GM12878 (cell line): ENCODE measurements around the gene TNS4. TPM values are rescaled to one million over a fixed set of nuclear protein-coding genes. Genes with fewer than 3 reads are reported as not detected.

Experiments used
- ATAC-seq: fragments of 200-7000 bp; cut with Tn5 transposase; 3 replicates; pipeline ENCODE4 v1.9.1; 2020; ENCODE audit warnings: mild to moderate bottlenecking, moderate library complexity
- BruUV-seq: library from RNA; stranded (reverse); fragments of 400-500 nt; replicated peaks from 2 replicates; lab custom pipeline; 2021; lab: Mats Ljungman, UMichigan
- CTCF ChIA-PET: fragments of 300-600 bp; sonication (Branson Sonifier 250); formaldehyde crosslinking; extraction: SDS; loops from one replicate; lab custom pipeline; 2021; ENCODE audit warnings: inconsistent platforms; lab: Yijun Ruan, JAX
- POLR2A ChIA-PET: fragments of 350-600 bp; formaldehyde crosslinking; extraction: SDS; loops from one replicate; lab custom pipeline; 2021; ENCODE audit warnings: inconsistent platforms; lab: Charles Lee
- RAD21 ChIA-PET: fragments of 300-600 bp; sonication (Branson Sonifier 250); formaldehyde crosslinking; loops from one replicate; lab custom pipeline; 2023; ENCODE audit warnings: antibody characterized with exemption; ENCODE audit not compliant: unreplicated experiment; lab: Charles Lee
- SMC1A ChIA-PET: fragments of 300-600 bp; sonication (Branson Sonifier 250); formaldehyde crosslinking; loops from one replicate; lab custom pipeline; 2023; ENCODE audit not compliant: unreplicated experiment, uncharacterized antibody; lab: Charles Lee
- DNase-seq: peaks from one replicate; pipeline ENCODE4 v3.0.0-alpha.2; 2011; ENCODE audit warnings: low read depth, low spot score
- FAIRE-seq: peaks from 3 replicates; lab custom pipeline; 2011; peaks lifted over from hg19 to GRCh38; lab: Jason Lieb, UNC
- H2AFZ ChIP-seq: 2 replicates; pipeline ENCODE4 v1.6.0; 2011; ENCODE audit warnings: low read depth, low read length, control low read depth; ENCODE audit not compliant: control insufficient read depth
- H3K27ac ChIP-seq: 2 replicates; pipeline ENCODE4 v1.5.1; 2011; ENCODE audit warnings: control low read depth; ENCODE audit not compliant: control insufficient read depth, insufficient read depth
- H3K27me3 ChIP-seq, 2 experiments: replicated peaks in 1 of 2; 2 replicates each; pipeline versions ENCODE4 v1.6.0 to v1.6.1; 2011; ENCODE audit warnings: low read length in 1 of 2; ENCODE audit not compliant: control insufficient read depth in 2 of 2, insufficient read depth in 2 of 2
- H3K36me3 ChIP-seq, 2 experiments: 2 replicates each; pipeline ENCODE4 v1.5.1; 2011; ENCODE audit warnings: low read length in 1 of 2; ENCODE audit not compliant: control insufficient read depth in 2 of 2, insufficient read depth in 2 of 2
- H3K4me1 ChIP-seq: 2 replicates; pipeline ENCODE4 v1.6.1; 2011; ENCODE audit warnings: mild to moderate bottlenecking, low read length, moderate library complexity, mixed read lengths; ENCODE audit not compliant: control insufficient read depth, insufficient read depth
- H3K4me2 ChIP-seq: 2 replicates; pipeline ENCODE4 v1.6.0; 2011; ENCODE audit warnings: control low read depth; ENCODE audit not compliant: control insufficient read depth, insufficient read depth
- H3K4me3 ChIP-seq: fragments of 200-600 bp; sonication (generic); 2 replicates; pipeline ENCODE4 v1.5.1; 2016
- H3K79me2 ChIP-seq: 2 replicates; pipeline ENCODE4 v1.6.0; 2011; ENCODE audit warnings: low read length; ENCODE audit not compliant: control insufficient read depth, insufficient read depth
- H3K9ac ChIP-seq: 2 replicates; pipeline ENCODE4 v1.8.0; 2011; ENCODE audit warnings: low read length, control low read depth, mixed read lengths; ENCODE audit not compliant: control insufficient read depth, insufficient read depth
- H3K9me3 ChIP-seq: replicated peaks from 3 replicates; pipeline ENCODE4 v1.5.1; 2011; ENCODE audit warnings: mild to moderate bottlenecking, low read length; ENCODE audit not compliant: control insufficient read depth, insufficient read depth
- H4K20me1 ChIP-seq: 2 replicates; pipeline ENCODE4 v1.6.0; 2011; ENCODE audit not compliant: control insufficient read depth, insufficient read depth
- CHD4 ChIP-seq: fragments of 200-600 bp; sonication (generic); IDR thresholded peaks from 2 replicates; pipeline ENCODE4 v1.6.1; 2016; ENCODE audit warnings: mild to moderate bottlenecking
- EED ChIP-seq: sonication (generic); IDR thresholded peaks from 2 replicates; pipeline ENCODE4 v1.6.1; 2016; ENCODE audit warnings: antibody characterized with exemption, low read depth
- GABPA ChIP-seq: IDR thresholded peaks from 2 replicates; pipeline ENCODE4 v1.6.1; 2014; ENCODE audit warnings: antibody characterized with exemption, low read depth, mild to moderate bottlenecking, inconsistent platforms
- NR2C1 ChIP-seq: fragments of 450-650 bp; IDR thresholded peaks from 2 replicates; pipeline ENCODE4 v1.6.1; 2017; ENCODE audit warnings: antibody characterized with exemption, mild to moderate bottlenecking, moderate library complexity
- RUNX3 ChIP-seq: IDR thresholded peaks from 2 replicates; pipeline ENCODE4 v1.6.1; 2012; ENCODE audit warnings: low read length, inconsistent platforms
- USF2 ChIP-seq: IDR thresholded peaks from 2 replicates; pipeline ENCODE4 v1.6.1; 2011; ENCODE audit warnings: low read depth, low read length, improper control_type of control experiment, borderline replicate concordance
- YY1 ChIP-seq: IDR thresholded peaks from 2 replicates; pipeline ENCODE4 v1.6.1; 2011; ENCODE audit warnings: low read depth, mild to moderate bottlenecking, low read length
- ZNF217 ChIP-seq: fragments of 450-650 bp; IDR thresholded peaks from 2 replicates; pipeline ENCODE4 v1.6.1; 2017; ENCODE audit warnings: antibody characterized with exemption, mild to moderate bottlenecking
- ZSCAN29 ChIP-seq: fragments of 450-650 bp; IDR thresholded peaks from 2 replicates; pipeline ENCODE4 v1.6.1; 2017; ENCODE audit warnings: mild to moderate bottlenecking, moderate library complexity
- WGBS: methylation state at CpG from one replicate; pipeline ENCODE4 v1.1.6; 2016; ENCODE audit warnings: low lambda C conversion rate; ENCODE audit not compliant: insufficient replicate concordance, insufficient coverage; ENCODE audit errors: missing lambda C conversion rate; 5-methylcytosine and 5-hydroxymethylcytosine counted together
- in situ Hi-C: fragments of 300-500 bp; cut with MboI; formaldehyde crosslinking; loops from 9 replicates; pipeline ENCODE4 v1.14.3; 2018; ENCODE audit warnings: mixed read lengths
- intact Hi-C: fragments of 100-400 bp; cut with micrococcal nuclease; formaldehyde crosslinking; loops from one replicate; pipeline ENCODE4 v1.14.2; 2022; ENCODE audit not compliant: unreplicated experiment
- polyA plus RNA-seq, 11 experiments: library from polyadenylated mRNA; depleted of rRNA in 4 of 11; unstranded in 6 of 11; stranded (reverse) in 5 of 11; fragments of >200 nt; fragmentation: Nextera tagmentation in 4 of 11; fragmentation: Illumina TruSeq in 1 of 11; extraction: Ambion mirVana in 4 of 11; extraction: Trizol in 1 of 11; gene quantifications; 1 replicate in 1 of 11; 2 replicates in 10 of 11; pipeline versions ENCODE4 v1.2.1 to v1.2.3, GENCODE V29; 2011 to 2016; ENCODE audit warnings: inconsistent platforms in 2 of 11, missing spikeins in 2 of 11, low read depth in 1 of 11
- total RNA-seq, 4 experiments: library from RNA; depleted of rRNA in 3 of 4; stranded (reverse); fragments of >200 nt in 3 of 4; fragmentation: Illumina TruSeq in 1 of 4; extraction: Trizol in 1 of 4; gene quantifications; 2 replicates each; pipeline versions ENCODE4 v1.2.1 to v1.2.3, GENCODE V29; 2013 to 2021
- TF ChIP-seq, protein P1 (sequence below): IDR thresholded peaks from 2 replicates; pipeline ENCODE4 v1.6.1; 2011; ENCODE audit warnings: mild to moderate bottlenecking, low read depth, low read length, moderate library complexity; ENCODE audit not compliant: insufficient replicate concordance
- TF ChIP-seq, protein P2 (sequence below): fragments of 450-650 bp; IDR thresholded peaks from 2 replicates; pipeline ENCODE4 v1.6.1; 2017; ENCODE audit warnings: low read depth, mild to moderate bottlenecking, moderate library complexity

Gene TNS4
- total and polyA plus RNA-seq, 10 of the 15 experiments (the other 5 are each of a cell fraction or from before 2014, with no cell fraction given): 0.10 to 0.90 (median 0.68) TPM; not detected in 2

DNA sequence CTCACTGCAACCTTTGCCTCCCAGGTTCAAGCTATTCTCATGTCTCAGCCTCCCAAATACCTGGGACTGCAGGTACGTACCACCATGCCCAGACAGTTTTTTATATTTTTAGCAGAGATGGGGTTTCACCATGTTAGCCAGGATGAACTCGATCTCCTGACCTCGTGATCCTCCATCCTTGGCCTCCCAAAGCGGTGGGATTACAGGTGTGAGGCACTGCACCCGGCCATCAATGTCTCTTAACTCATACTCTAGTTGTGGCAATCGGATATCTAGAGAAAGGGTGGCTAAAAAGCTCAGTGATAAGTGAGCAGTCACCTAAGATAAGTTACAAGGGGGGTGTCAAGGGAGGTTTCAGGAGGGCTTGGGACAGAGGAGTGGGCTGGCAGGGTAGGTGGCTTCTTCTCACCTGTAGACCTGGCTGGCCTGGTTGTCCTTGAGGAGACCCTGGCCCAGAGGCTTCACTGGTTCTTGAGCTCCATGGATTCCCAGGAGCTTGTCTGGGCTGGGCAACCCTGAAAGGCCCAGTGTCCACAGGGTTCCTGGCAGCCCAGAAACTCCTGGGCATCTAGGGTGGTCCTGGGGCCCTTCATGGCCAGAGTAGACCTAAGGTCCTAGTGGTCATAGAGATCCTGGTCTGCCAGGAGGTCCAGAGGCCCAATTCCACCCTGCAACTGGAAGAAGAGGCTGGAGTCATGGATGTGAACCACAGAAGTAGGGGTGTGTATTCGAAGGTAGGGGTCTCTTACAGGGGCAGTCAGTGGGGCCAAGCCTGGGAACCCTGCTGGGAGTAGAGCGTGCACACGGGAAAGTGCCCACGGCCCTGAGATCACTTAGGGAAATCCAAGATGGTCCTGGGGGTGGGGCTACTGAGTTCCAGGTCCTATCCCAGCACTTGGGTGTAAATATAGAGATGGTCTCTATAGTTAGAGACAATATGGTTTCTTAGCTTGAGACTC lies 70.9 kb downstream of the TNS4 start:
- Histone ChIP-seq H3K4me3 (no peak overlapping the region), H3K27ac (no peak overlapping the region), H3K9ac (no peak overlapping the region), H3K36me3 (no peaks in the 10 kb centered on the region), H3K27me3 (0 out of 4 replicates have a peak, but pooled peaks cover 0 to 3% of the 10 kb centered on the region in 2 experiments), H3K4me1 (no peaks in the 10 kb centered on the region), H3K79me2 (no peaks in the 10 kb centered on the region), H3K9me3 (no peaks in the 10 kb centered on the region; the same call in 2 of the 3 replicates), H3K4me2 (no peak overlapping the region), H4K20me1 (no peaks in the 10 kb centered on the region), H2AFZ (no peak overlapping the region)
- intact Hi-C loops: no loop called here
- ChIA-PET POLR2A (interaction anchor here (1.3 kb wide), 1 partner anchor 13 kb away, joined by 4 read pairs; the partner anchor contains the start of gene TOP2A), CTCF (interaction anchor here (0.5 to 1.4 kb wide), 4 partner anchors 14 to 170 kb away, joined by 3 to 4 read pairs (median 3); no protein-coding TSS in a partner anchor), RAD21 (interaction anchor here (1.2 kb wide), 1 partner anchor 101 kb away, joined by 3 read pairs; no protein-coding TSS in a partner anchor), SMC1A (interaction anchor here (1.3 to 1.6 kb wide), 2 partner anchors 13 to 20 kb away, joined by 4 to 5 read pairs; partner anchors contain the start of gene TOP2A)
- DNase-seq (no peak), FAIRE-seq (no peak), ATAC-seq (no peak)
- in situ Hi-C loops: loop anchor here (25.0 kb wide), 1 partner anchor 107 kb away; no protein-coding TSS in a partner anchor
- BruUV-seq: no TSS peak
- 39% methylated on average over 10 of the region's 10 CpGs for WGBS
- TF ChIP-seq CHD4 (no peak), NR2C1 (no peak), ZSCAN29 (no peak), EED (no peak), YY1 (no peak), GABPA (no peak), ZNF217 (no peak), USF2 (no peak), RUNX3 (no peak)
- TF ChIP-seq, protein P1, sequence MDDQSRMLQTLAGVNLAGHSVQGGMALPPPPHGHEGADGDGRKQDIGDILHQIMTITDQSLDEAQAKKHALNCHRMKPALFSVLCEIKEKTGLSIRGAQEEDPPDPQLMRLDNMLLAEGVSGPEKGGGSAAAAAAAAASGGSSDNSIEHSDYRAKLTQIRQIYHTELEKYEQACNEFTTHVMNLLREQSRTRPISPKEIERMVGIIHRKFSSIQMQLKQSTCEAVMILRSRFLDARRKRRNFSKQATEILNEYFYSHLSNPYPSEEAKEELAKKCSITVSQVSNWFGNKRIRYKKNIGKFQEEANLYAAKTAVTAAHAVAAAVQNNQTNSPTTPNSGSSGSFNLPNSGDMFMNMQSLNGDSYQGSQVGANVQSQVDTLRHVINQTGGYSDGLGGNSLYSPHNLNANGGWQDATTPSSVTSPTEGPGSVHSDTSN: no peak
- TF ChIP-seq, protein P2, sequence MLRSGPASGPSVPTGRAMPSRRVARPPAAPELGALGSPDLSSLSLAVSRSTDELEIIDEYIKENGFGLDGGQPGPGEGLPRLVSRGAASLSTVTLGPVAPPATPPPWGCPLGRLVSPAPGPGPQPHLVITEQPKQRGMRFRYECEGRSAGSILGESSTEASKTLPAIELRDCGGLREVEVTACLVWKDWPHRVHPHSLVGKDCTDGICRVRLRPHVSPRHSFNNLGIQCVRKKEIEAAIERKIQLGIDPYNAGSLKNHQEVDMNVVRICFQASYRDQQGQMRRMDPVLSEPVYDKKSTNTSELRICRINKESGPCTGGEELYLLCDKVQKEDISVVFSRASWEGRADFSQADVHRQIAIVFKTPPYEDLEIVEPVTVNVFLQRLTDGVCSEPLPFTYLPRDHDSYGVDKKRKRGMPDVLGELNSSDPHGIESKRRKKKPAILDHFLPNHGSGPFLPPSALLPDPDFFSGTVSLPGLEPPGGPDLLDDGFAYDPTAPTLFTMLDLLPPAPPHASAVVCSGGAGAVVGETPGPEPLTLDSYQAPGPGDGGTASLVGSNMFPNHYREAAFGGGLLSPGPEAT: no peak
